Naive thymus-derived CD4-positive, alpha-beta T cell (primary cell): ENCODE data around the gene CES1. TPM values are rescaled to one million over a fixed set of nuclear protein-coding genes. Genes with fewer than 3 reads are reported as not detected.
"Not testable (repeated sequence)": the region's sequence is repeated elsewhere in the genome, so short reads cannot be mapped to it uniquely, and the experiment has no call there.

Experiments
- ATAC-seq: fragments of 150-1000 bp; cut with Tn5 transposase; 2 replicates; pipeline ENCODE4 v1.10.0; 2021; ENCODE audit warnings: mild to moderate bottlenecking, moderate library complexity
- CTCF ChIA-PET: fragments of 350-600 bp; sonication (Branson Sonifier 250); formaldehyde crosslinking; loops from one replicate; lab custom pipeline; 2021; ENCODE audit warnings: antibody characterized with exemption; lab: Charles Lee
- POLR2A ChIA-PET: fragments of 350-600 bp; sonication (Branson Sonifier 250); formaldehyde crosslinking; loops from one replicate; lab custom pipeline; 2021; ENCODE audit warnings: antibody characterized with exemption, inconsistent platforms; lab: Charles Lee
- DNase-seq, 9 donors: peaks; one replicate each; pipeline versions ENCODE4 v3.0.0 to v3.0.0-alpha.2; 2020 to 2022; ENCODE audit warnings: mixed read lengths in 1 of 9
- H3K27ac ChIP-seq: one replicate; pipeline ENCODE4 v1.7.0; 2013; ENCODE audit warnings: mild to moderate bottlenecking, low read depth, low read length, moderate library complexity
- H3K27me3 ChIP-seq, 2 donors: one replicate each; pipeline ENCODE4 v1.7.0; 2013; ENCODE audit warnings: low read length in 2 of 2, mild to moderate bottlenecking in 2 of 2, moderate library complexity in 2 of 2; ENCODE audit not compliant: control insufficient read depth in 2 of 2, insufficient read depth in 2 of 2
- H3K36me3 ChIP-seq, 3 experiments: 1 replicate in 2 of 3; 2 replicates in 1 of 3; pipeline ENCODE4 v1.7.0; 2013; ENCODE audit warnings: low read length in 3 of 3, mild to moderate bottlenecking in 3 of 3, moderate library complexity in 1 of 3; ENCODE audit not compliant: insufficient read depth in 3 of 3, control insufficient read depth in 2 of 3
- H3K4me1 ChIP-seq, 2 donors: one replicate each; pipeline ENCODE4 v1.7.0; 2013; ENCODE audit warnings: low read length in 2 of 2, mild to moderate bottlenecking in 2 of 2, moderate library complexity in 1 of 2; ENCODE audit not compliant: control insufficient read depth in 2 of 2, insufficient read depth in 2 of 2
- H3K4me3 ChIP-seq: 2 replicates; pipeline ENCODE4 v1.7.0; 2013; ENCODE audit warnings: mild to moderate bottlenecking, low read length
- H3K9me3 ChIP-seq, 3 experiments: 1 replicate in 2 of 3; 2 replicates in 1 of 3; pipeline ENCODE4 v1.7.0; 2013; ENCODE audit warnings: low read length in 3 of 3; ENCODE audit not compliant: control insufficient read depth in 2 of 3
- H3K27ac Mint-ChIP-seq, 9 donors: one replicate each; pipeline ENCODE4 v1.8.0; 2020 to 2022; ENCODE audit warnings: mixed read lengths in 9 of 9, mild to moderate bottlenecking in 8 of 9, moderate library complexity in 5 of 9, inconsistent platforms in 2 of 9
- H3K27me3 Mint-ChIP-seq, 5 donors: one replicate each; pipeline ENCODE4 v1.8.0; 2021 to 2022; ENCODE audit warnings: mixed read lengths in 5 of 5, mild to moderate bottlenecking in 1 of 5
- H3K36me3 Mint-ChIP-seq, 5 donors: one replicate each; pipeline ENCODE4 v1.8.0; 2020 to 2022; ENCODE audit warnings: mixed read lengths in 5 of 5, mild to moderate bottlenecking in 3 of 5, inconsistent platforms in 1 of 5
- H3K4me1 Mint-ChIP-seq, 7 donors: one replicate each; pipeline ENCODE4 v1.8.0; 2020 to 2022; ENCODE audit warnings: mixed read lengths in 7 of 7, mild to moderate bottlenecking in 3 of 7, inconsistent platforms in 1 of 7
- H3K4me3 Mint-ChIP-seq, 10 donors: one replicate each; pipeline ENCODE4 v1.8.0; 2020 to 2022; ENCODE audit warnings: mild to moderate bottlenecking in 10 of 10, mixed read lengths in 10 of 10, moderate library complexity in 6 of 10, inconsistent platforms in 2 of 10
- H3K9me3 Mint-ChIP-seq, 11 donors: one replicate each; pipeline ENCODE4 v1.8.0; 2020 to 2022; ENCODE audit warnings: mixed read lengths in 11 of 11, mild to moderate bottlenecking in 4 of 11, inconsistent platforms in 1 of 11, moderate library complexity in 1 of 11
- intact Hi-C, 2 donors: fragments of 100-400 bp; cut with micrococcal nuclease; formaldehyde crosslinking; loops; one replicate each; pipeline ENCODE4 v1.15.1; 2023
- polyA plus RNA-seq, 2 donors: library from polyadenylated mRNA; unstranded; fragments of 300-500 nt; fragmentation: Illumina TruSeq; gene quantifications; one replicate each; pipeline ENCODE4 v1.2.3, GENCODE V29; 2021
- total RNA-seq, 6 experiments: library from RNA in 5 of 6; stranded (reverse) in 5 of 6; gene quantifications; 1 replicate in 5 of 6; 2 replicates in 1 of 6; pipeline ENCODE4 v1.2.3 and lab custom pipeline; 2021 to 2026

Gene CES1
- total and polyA plus RNA-seq, 7 experiments from 2014 or later: 0.32 to 11.6 (median 1.1) TPM; not detected in 3

GRCh38 chr16:55773859-55774549 is 58.9 kb downstream of the CES1 start:
- Histone ChIP-seq H3K4me1 (no peaks in the 10 kb centered on the region), H3K9me3 (no peaks in the 10 kb centered on the region), H3K36me3 (no peaks in the 10 kb centered on the region), H3K4me3 (no peak overlapping the region), H3K27ac (no peak overlapping the region), H3K27me3 (no peaks in the 10 kb centered on the region)
- POLR2A ChIA-PET: no interaction called here
- no peak overlapping the region for H3K4me3 Mint-ChIP-seq
- peaks cover 0 to 3% (median 0%) of the 10 kb centered on the region in 11 donors for H3K9me3 Mint-ChIP-seq
- intact Hi-C loops: no loop called here
- H3K27me3 Mint-ChIP-seq: peaks cover 0 to 42% (median 0%) of the 10 kb centered on the region in 5 donors
- H3K36me3 Mint-ChIP-seq: no peaks in the 10 kb centered on the region
- ATAC-seq: no peak
- H3K27ac Mint-ChIP-seq: no peak overlapping the region
- CTCF ChIA-PET: no interaction called here
- DNase-seq: no peak
- H3K4me1 Mint-ChIP-seq: peaks cover 0 to 7% (median 0%) of the 10 kb centered on the region in 7 donors

- Histone ChIP-seq H3K27ac (no peak overlapping the region), H3K9me3 (no peaks in the 10 kb centered on the region), H3K4me3 (no peak overlapping the region), H3K4me1 (no peaks in the 10 kb centered on the region), H3K36me3 (no peaks in the 10 kb centered on the region), H3K27me3 (no peaks in the 10 kb centered on the region)
- ATAC-seq (no peak), DNase-seq (no peak)
- peaks cover 0 to 10% (median 6%) of the 10 kb centered on the region in 5 donors for H3K27me3 Mint-ChIP-seq
- CTCF ChIA-PET: no interaction called here
- peaks cover 0 to 3% (median 0%) of the 10 kb centered on the region in 11 donors for H3K9me3 Mint-ChIP-seq
- POLR2A ChIA-PET: no interaction called here
- no peak overlapping the region for H3K27ac Mint-ChIP-seq
- no peak overlapping the region for H3K4me3 Mint-ChIP-seq
- H3K36me3 Mint-ChIP-seq: no peaks in the 10 kb centered on the region
- intact Hi-C loops: no loop called here
- H3K4me1 Mint-ChIP-seq: peaks cover 0 to 2% (median 0%) of the 10 kb centered on the region in 7 donors
Observed at GRCh38 chr16:55765161-55765560, 67.7 kb downstream of the CES1 start.

GRCh38 chr16:55760310-55761001 is 72.4 kb downstream of the CES1 start:
- Histone ChIP-seq H3K4me3 (no peak overlapping the region), H3K4me1 (no peaks in the 10 kb centered on the region), H3K27me3 (no peaks in the 10 kb centered on the region), H3K9me3 (no peaks in the 10 kb centered on the region), H3K36me3 (no peaks in the 10 kb centered on the region), H3K27ac (no peak overlapping the region)
- POLR2A ChIA-PET: no interaction called here
- Mint-ChIP-seq H3K4me1 (peaks cover 0 to 2% (median 0%) of the 10 kb centered on the region in 7 donors), H3K9me3 (peaks cover 0 to 5% (median 0%) of the 10 kb centered on the region in 11 donors), H3K36me3 (no peaks in the 10 kb centered on the region), H3K4me3 (no peak overlapping the region), H3K27ac (no peak overlapping the region), H3K27me3 (peaks cover 0 to 21% (median 12%) of the 10 kb centered on the region in 5 donors)
- DNase-seq: no peak
- intact Hi-C loops: no loop called here
- CTCF ChIA-PET: no interaction called here
- ATAC-seq: no peak

DNA sequence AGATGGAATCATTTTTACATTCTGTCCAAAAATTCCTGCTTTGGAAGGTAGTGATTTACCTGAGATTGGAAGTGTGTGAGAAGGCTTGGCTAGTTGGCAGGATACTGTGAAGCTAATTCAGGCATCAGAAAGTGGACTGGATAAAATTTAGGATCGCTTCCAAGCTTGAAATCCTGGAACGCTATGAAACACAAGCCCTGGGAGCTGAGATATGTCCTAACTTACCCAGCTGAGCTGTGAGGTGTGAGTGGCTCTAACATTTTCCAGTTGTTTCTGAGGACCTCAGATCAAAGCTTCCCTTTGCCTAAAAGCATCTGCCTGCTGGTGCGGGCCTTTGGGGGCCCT is 73.0 kb downstream of the CES1 start:
- H3K9me3 Mint-ChIP-seq, H3K4me3 ChIP-seq, DNase-seq, H3K36me3 Mint-ChIP-seq, H3K4me1 Mint-ChIP-seq, H3K27me3 ChIP-seq, POLR2A ChIA-PET, ATAC-seq, H3K4me1 ChIP-seq, H3K4me3 Mint-ChIP-seq, intact Hi-C loops, H3K9me3 ChIP-seq, CTCF ChIA-PET, H3K27ac Mint-ChIP-seq, H3K27ac ChIP-seq, H3K36me3 ChIP-seq: not testable (repeated sequence)
- peaks cover 0 to 21% (median 12%) of the 10 kb centered on the region in 5 donors for H3K27me3 Mint-ChIP-seq

DNA sequence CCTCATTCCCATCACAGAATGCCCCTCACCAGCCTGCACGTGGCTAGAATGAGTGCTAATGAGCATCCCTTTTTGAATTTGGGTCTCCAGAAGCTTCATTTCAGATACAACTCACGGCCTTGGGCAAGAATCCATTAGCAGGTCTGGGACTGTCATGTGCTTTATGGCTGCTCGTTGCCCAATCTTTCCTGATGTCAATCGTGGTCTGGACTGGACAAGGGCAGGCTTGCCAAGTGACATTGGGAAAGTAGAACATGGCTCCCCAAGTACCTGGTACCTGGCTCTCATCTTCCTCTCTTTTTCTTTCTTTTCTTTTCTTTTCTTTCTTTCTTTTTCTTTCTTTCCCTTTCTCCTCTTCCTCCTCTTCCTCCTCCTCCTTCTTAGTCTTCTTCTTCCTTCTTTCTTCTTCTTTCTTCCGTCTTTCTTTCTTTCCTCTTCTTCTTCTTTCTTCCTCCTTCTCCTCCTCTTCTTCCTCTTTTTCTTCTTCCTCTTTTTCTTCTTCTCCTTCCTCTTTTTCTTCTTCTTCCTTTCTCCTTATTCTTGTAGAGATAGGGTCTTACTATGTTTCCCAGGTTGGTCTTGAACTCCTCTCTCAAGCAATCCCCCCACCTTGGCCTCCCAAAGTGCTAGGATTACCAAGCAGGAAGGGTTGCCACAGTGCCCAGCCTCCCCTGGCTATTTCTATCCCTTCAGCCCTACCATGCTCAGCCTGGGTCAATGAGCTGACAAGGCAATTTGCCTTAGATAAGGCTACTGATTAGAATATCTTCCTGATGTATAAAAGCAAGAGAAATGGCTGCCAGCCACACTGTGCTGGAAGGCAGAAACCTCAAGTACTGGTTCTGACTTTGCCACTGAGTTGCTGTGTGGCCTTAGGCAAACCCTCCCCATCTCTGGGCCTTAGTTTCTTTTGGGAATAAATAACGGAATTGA is 75.0 kb downstream of the CES1 start:
- H3K9me3 ChIP-seq, POLR2A ChIA-PET, H3K4me3 ChIP-seq, H3K36me3 ChIP-seq, intact Hi-C loops, CTCF ChIA-PET, DNase-seq, H3K27me3 ChIP-seq, H3K4me3 Mint-ChIP-seq, ATAC-seq, H3K27ac ChIP-seq: not testable (repeated sequence)
- peaks cover 3 to 15% (median 10%) of the 10 kb centered on the region in 7 donors for H3K4me1 Mint-ChIP-seq
- H3K27me3 Mint-ChIP-seq: peaks cover 0 to 21% (median 12%) of the 10 kb centered on the region in 5 donors
- H3K27ac Mint-ChIP-seq: peak overlapping the region in 1 of 9 donors; percentile 42
- H3K9me3 Mint-ChIP-seq: peaks cover 0 to 14% (median 5%) of the 10 kb centered on the region in 11 donors
- peaks cover 0 to 14% (median 0%) of the 10 kb centered on the region in 5 donors for H3K36me3 Mint-ChIP-seq
- H3K4me1 ChIP-seq: peaks cover 0 to 12% of the 10 kb centered on the region in 2 donors

DNA sequence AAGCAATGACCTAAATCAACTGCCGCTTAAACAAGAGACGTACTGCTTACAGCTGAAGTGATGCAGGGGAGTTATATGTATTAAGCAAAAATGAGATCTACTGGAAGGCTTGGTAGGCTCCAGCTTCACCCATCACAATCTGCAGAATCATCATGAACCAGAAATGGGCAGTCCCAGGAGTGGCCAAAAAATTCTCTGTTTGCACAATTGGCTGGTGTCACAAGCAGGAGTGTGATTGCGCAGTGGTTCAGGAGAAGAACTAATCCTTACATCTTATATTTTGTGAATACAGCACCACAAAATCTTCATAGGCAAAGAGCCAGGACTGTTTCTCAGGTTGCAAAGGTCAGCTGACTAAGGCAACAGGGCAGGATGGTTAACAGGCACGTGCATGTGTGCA is 75.9 kb downstream of the CES1 start:
- H3K9me3 Mint-ChIP-seq: peaks cover 5 to 21% (median 10%) of the 10 kb centered on the region in 11 donors
- POLR2A ChIA-PET: no interaction called here
- peaks cover 0 to 14% (median 8%) of the 10 kb centered on the region in 5 donors for H3K27me3 Mint-ChIP-seq
- peaks cover 0 to 21% (median 0%) of the 10 kb centered on the region in 5 donors for H3K36me3 Mint-ChIP-seq
- no peak for DNase-seq
- intact Hi-C loops: no loop called here
- no peak overlapping the region for H3K27ac Mint-ChIP-seq
- peaks cover 0 to 12% of the 10 kb centered on the region in 2 donors for H3K4me1 ChIP-seq
- no peaks in the 10 kb centered on the region for H3K36me3 ChIP-seq
- H3K27me3 ChIP-seq: no peaks in the 10 kb centered on the region
- no peak overlapping the region for H3K4me3 ChIP-seq
- H3K27ac ChIP-seq: no peak overlapping the region
- ATAC-seq: no peak
- peaks cover 3 to 23% (median 12%) of the 10 kb centered on the region in 7 donors for H3K4me1 Mint-ChIP-seq
- no peak overlapping the region for H3K4me3 Mint-ChIP-seq
- CTCF ChIA-PET: no interaction called here
- no peaks in the 10 kb centered on the region for H3K9me3 ChIP-seq
